WTC11 (cell line): ENCODE measurements around the gene NRXN3. TPM values are rescaled to one million over a fixed set of nuclear protein-coding genes. Genes with fewer than 3 reads are reported as not detected.
A peak's percentile ranks its signal among the peaks of the same experiment; 100 is the strongest.

Experiments used
- ATAC-seq: fragments of 200-7000 bp; cut with Tn5 transposase; 2 replicates; pipeline ENCODE4 v1.10.0; 2021; ENCODE audit warnings: mild to moderate bottlenecking, moderate library complexity
- CTCF ChIA-PET: fragments of 300-600 bp; sonication (Branson Sonifier 250); formaldehyde crosslinking; loops from one replicate; lab custom pipeline; 2021; ENCODE audit warnings: antibody characterized with exemption; lab: Charles Lee
- POLR2A ChIA-PET: fragments of 350-600 bp; sonication (Branson Sonifier 250); formaldehyde crosslinking; loops from one replicate; lab custom pipeline; 2021; ENCODE audit warnings: antibody characterized with exemption; lab: Charles Lee
- DNase-seq: peaks from one replicate; pipeline ENCODE4 v3.0.0; 2021; ENCODE audit warnings: low spot score
- H3K27ac Mint-ChIP-seq: 2 replicates; pipeline ENCODE4 v1.8.0; 2021; ENCODE audit warnings: mixed read lengths
- H3K27me3 Mint-ChIP-seq: 2 replicates; pipeline ENCODE4 v1.8.0; 2021; ENCODE audit warnings: low read depth, mild to moderate bottlenecking, moderate library complexity, mixed read lengths
- H3K36me3 Mint-ChIP-seq: 2 replicates; pipeline ENCODE4 v1.8.0; 2021; ENCODE audit warnings: mixed read lengths
- H3K4me1 Mint-ChIP-seq: 2 replicates; pipeline ENCODE4 v1.8.0; 2022; ENCODE audit warnings: mixed read lengths
- H3K4me3 Mint-ChIP-seq: 2 replicates; pipeline ENCODE4 v1.8.0; 2021; ENCODE audit warnings: mild to moderate bottlenecking, moderate library complexity, mixed read lengths
- H3K9me3 Mint-ChIP-seq: 2 replicates; pipeline ENCODE4 v1.8.0; 2021; ENCODE audit warnings: mixed read lengths
- ATF1 ChIP-seq: sonication (generic); formaldehyde crosslinking; IDR thresholded peaks from 2 replicates; pipeline ENCODE4 v1.8.1; 2023; ENCODE audit warnings: mild to moderate bottlenecking, moderate library complexity, missing genetic modification reagents
- ATF2 ChIP-seq: sonication (generic); formaldehyde crosslinking; IDR thresholded peaks from 2 replicates; pipeline ENCODE4 v1.8.1; 2022; ENCODE audit warnings: low read depth, missing genetic modification reagents, borderline replicate concordance
- ATF3 ChIP-seq: sonication (generic); formaldehyde crosslinking; conservative IDR thresholded peaks from 2 replicates; pipeline ENCODE4 v1.8.1; 2022; ENCODE audit warnings: mild to moderate bottlenecking, missing genetic modification reagents
- CREB1 ChIP-seq: sonication (generic); formaldehyde crosslinking; IDR thresholded peaks from 2 replicates; pipeline ENCODE4 v1.8.0; 2023; ENCODE audit warnings: mild to moderate bottlenecking, missing genetic modification reagents
- EMX1 ChIP-seq: fragments of 250-450 bp; sonication (Bioruptor Pico); IDR thresholded peaks from 2 replicates; pipeline ENCODE4 v1.8.0; 2021; ENCODE audit warnings: mild to moderate bottlenecking
- ETV6 ChIP-seq: sonication (generic); formaldehyde crosslinking; IDR thresholded peaks from 2 replicates; pipeline ENCODE4 v1.8.1; 2022; ENCODE audit warnings: mild to moderate bottlenecking, missing genetic modification reagents
- FOXK1 ChIP-seq: sonication (generic); formaldehyde crosslinking; IDR thresholded peaks from 2 replicates; pipeline ENCODE4 v1.8.0; 2022; ENCODE audit warnings: mild to moderate bottlenecking, moderate library complexity, missing genetic modification reagents
- FOXP1 ChIP-seq: sonication (generic); formaldehyde crosslinking; IDR thresholded peaks from 2 replicates; pipeline ENCODE4 v1.8.0; 2022; ENCODE audit warnings: missing genetic modification reagents, mild to moderate bottlenecking, moderate library complexity, borderline replicate concordance
- GABPB1 ChIP-seq: sonication (generic); formaldehyde crosslinking; IDR thresholded peaks from 2 replicates; pipeline ENCODE4 v1.8.1; 2023; ENCODE audit warnings: mild to moderate bottlenecking, missing genetic modification reagents
- GTF2I ChIP-seq: fragments of 250-450 bp; sonication (Bioruptor Pico); conservative IDR thresholded peaks from 2 replicates; pipeline ENCODE4 v1.4.0; 2021; ENCODE audit warnings: mild to moderate bottlenecking
- IRF2 ChIP-seq: sonication (generic); formaldehyde crosslinking; IDR thresholded peaks from 2 replicates; pipeline ENCODE4 v1.8.0; 2022; ENCODE audit warnings: low read depth, missing genetic modification reagents, borderline replicate concordance
- JAZF1 ChIP-seq: fragments of 250-450 bp; sonication (Bioruptor Pico); IDR thresholded peaks from 2 replicates; pipeline ENCODE4 v1.9.0; 2021; ENCODE audit warnings: moderate library complexity, mild to moderate bottlenecking, inconsistent platforms
- MXD4 ChIP-seq: fragments of 250-450 bp; sonication (Bioruptor Pico); IDR thresholded peaks from 2 replicates; pipeline ENCODE4 v1.8.0; 2021; ENCODE audit warnings: mild to moderate bottlenecking, moderate library complexity, borderline replicate concordance
- NFE2L1 ChIP-seq: sonication (generic); formaldehyde crosslinking; IDR thresholded peaks from 2 replicates; pipeline ENCODE4 v1.8.1; 2023; ENCODE audit warnings: missing genetic modification reagents
- NFYB ChIP-seq: sonication (generic); formaldehyde crosslinking; conservative IDR thresholded peaks from 2 replicates; pipeline ENCODE4 v1.8.0; 2022; ENCODE audit warnings: low read depth, missing genetic modification reagents
- NR2C2 ChIP-seq: sonication (generic); formaldehyde crosslinking; IDR thresholded peaks from 2 replicates; pipeline ENCODE4 v1.8.0; 2022; ENCODE audit warnings: mild to moderate bottlenecking, missing genetic modification reagents
- RELA ChIP-seq: sonication (generic); formaldehyde crosslinking; IDR thresholded peaks from 2 replicates; pipeline ENCODE4 v1.8.1; 2022; ENCODE audit warnings: missing genetic modification reagents, mild to moderate bottlenecking, borderline replicate concordance
- TCF7 ChIP-seq: sonication (generic); formaldehyde crosslinking; IDR thresholded peaks from 2 replicates; pipeline ENCODE4 v1.8.0; 2022; ENCODE audit warnings: mild to moderate bottlenecking, low read depth, missing genetic modification reagents, moderate library complexity
- TEAD1 ChIP-seq: sonication (generic); formaldehyde crosslinking; IDR thresholded peaks from 2 replicates; pipeline ENCODE4 v1.8.0; 2022; ENCODE audit warnings: mild to moderate bottlenecking, missing genetic modification reagents
- ZNF232 ChIP-seq: sonication (generic); formaldehyde crosslinking; IDR thresholded peaks from 2 replicates; pipeline ENCODE4 v1.8.0; 2022; ENCODE audit warnings: mild to moderate bottlenecking, missing genetic modification reagents
- ZNF396 ChIP-seq: fragments of 250-450 bp; sonication (Bioruptor Pico); IDR thresholded peaks from 2 replicates; pipeline ENCODE4 v1.8.0; 2021; ENCODE audit warnings: mild to moderate bottlenecking, moderate library complexity, borderline replicate concordance
- ZNF423 ChIP-seq: fragments of 250-450 bp; sonication (Bioruptor Pico); IDR thresholded peaks from 2 replicates; pipeline ENCODE4 v2.1.2; 2022; ENCODE audit warnings: mild to moderate bottlenecking, moderate library complexity
- total RNA-seq: library from RNA; stranded (reverse); gene quantifications from 3 replicates; pipeline ENCODE4 v1.2.3, GENCODE V29; 2021
- TF ChIP-seq, protein P1 (sequence below): fragments of 200-600 bp; IDR thresholded peaks from 2 replicates; pipeline ENCODE4 v1.8.0; 2022; ENCODE audit warnings: antibody characterized with exemption
- TF ChIP-seq, protein P2 (sequence below): sonication (generic); formaldehyde crosslinking; IDR thresholded peaks from 2 replicates; pipeline ENCODE4 v1.8.1; 2022; ENCODE audit warnings: mild to moderate bottlenecking, missing genetic modification reagents, moderate library complexity, borderline replicate concordance
- TF ChIP-seq, protein P3 (sequence below): sonication (generic); formaldehyde crosslinking; IDR thresholded peaks from 2 replicates; pipeline ENCODE4 v1.8.1; 2022; ENCODE audit warnings: mild to moderate bottlenecking, moderate library complexity, missing genetic modification reagents
- TF ChIP-seq, protein P4 (sequence below): sonication (generic); formaldehyde crosslinking; IDR thresholded peaks from 2 replicates; pipeline ENCODE4 v1.8.1; 2023; ENCODE audit warnings: mild to moderate bottlenecking, missing genetic modification reagents, moderate library complexity

NRXN3 gene
- total RNA-seq, 1 experiment from 2014 or later: 3.0 TPM

- no peak overlapping the region for H3K27ac Mint-ChIP-seq
- ChIA-PET CTCF (no interaction called here), POLR2A (no interaction called here)
- H3K4me1 Mint-ChIP-seq: peaks cover 18% of the 10 kb centered on the region
- ATAC-seq (peak; percentile 99), DNase-seq (peak; percentile 78)
- no peaks in the 10 kb centered on the region for H3K36me3 Mint-ChIP-seq
- no peak overlapping the region for H3K4me3 Mint-ChIP-seq
- no peaks in the 10 kb centered on the region for H3K27me3 Mint-ChIP-seq
- TF ChIP-seq ATF3 (CRISPR knock-in tag) (no peak), ZNF396 (CRISPR knock-in tag) (no peak)
- TF ChIP-seq, protein P1, sequence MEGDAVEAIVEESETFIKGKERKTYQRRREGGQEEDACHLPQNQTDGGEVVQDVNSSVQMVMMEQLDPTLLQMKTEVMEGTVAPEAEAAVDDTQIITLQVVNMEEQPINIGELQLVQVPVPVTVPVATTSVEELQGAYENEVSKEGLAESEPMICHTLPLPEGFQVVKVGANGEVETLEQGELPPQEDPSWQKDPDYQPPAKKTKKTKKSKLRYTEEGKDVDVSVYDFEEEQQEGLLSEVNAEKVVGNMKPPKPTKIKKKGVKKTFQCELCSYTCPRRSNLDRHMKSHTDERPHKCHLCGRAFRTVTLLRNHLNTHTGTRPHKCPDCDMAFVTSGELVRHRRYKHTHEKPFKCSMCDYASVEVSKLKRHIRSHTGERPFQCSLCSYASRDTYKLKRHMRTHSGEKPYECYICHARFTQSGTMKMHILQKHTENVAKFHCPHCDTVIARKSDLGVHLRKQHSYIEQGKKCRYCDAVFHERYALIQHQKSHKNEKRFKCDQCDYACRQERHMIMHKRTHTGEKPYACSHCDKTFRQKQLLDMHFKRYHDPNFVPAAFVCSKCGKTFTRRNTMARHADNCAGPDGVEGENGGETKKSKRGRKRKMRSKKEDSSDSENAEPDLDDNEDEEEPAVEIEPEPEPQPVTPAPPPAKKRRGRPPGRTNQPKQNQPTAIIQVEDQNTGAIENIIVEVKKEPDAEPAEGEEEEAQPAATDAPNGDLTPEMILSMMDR: peak; percentile 51; the same call in 1 of the 2 replicates
- TF ChIP-seq, all 79 proteins: peak for 1
- no peaks in the 10 kb centered on the region for H3K9me3 Mint-ChIP-seq
Measured at GRCh38 chr14:78836777-78837176, 666.6 kb downstream of the NRXN3 start.

GRCh38 chr14:78838959-78839358, 668.8 kb downstream of the NRXN3 start:
- ATAC-seq (no peak), DNase-seq (no peak)
- TF ChIP-seq RELA (CRISPR knock-in tag) (no peak), ATF3 (CRISPR knock-in tag) (no peak), MXD4 (CRISPR knock-in tag) (no peak), JAZF1 (no peak), EMX1 (CRISPR knock-in tag) (no peak), NR2C2 (CRISPR knock-in tag) (no peak), GTF2I (CRISPR knock-in tag) (no peak), ZNF423 (CRISPR knock-in tag) (no peak), TEAD1 (CRISPR knock-in tag) (no peak), ZNF232 (no peak), GABPB1 (no peak), NFE2L1 (CRISPR knock-in tag) (no peak), ATF2 (no peak)
- TF ChIP-seq, protein P2, sequence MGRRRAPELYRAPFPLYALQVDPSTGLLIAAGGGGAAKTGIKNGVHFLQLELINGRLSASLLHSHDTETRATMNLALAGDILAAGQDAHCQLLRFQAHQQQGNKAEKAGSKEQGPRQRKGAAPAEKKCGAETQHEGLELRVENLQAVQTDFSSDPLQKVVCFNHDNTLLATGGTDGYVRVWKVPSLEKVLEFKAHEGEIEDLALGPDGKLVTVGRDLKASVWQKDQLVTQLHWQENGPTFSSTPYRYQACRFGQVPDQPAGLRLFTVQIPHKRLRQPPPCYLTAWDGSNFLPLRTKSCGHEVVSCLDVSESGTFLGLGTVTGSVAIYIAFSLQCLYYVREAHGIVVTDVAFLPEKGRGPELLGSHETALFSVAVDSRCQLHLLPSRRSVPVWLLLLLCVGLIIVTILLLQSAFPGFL: no peak
- TF ChIP-seq, protein P3, sequence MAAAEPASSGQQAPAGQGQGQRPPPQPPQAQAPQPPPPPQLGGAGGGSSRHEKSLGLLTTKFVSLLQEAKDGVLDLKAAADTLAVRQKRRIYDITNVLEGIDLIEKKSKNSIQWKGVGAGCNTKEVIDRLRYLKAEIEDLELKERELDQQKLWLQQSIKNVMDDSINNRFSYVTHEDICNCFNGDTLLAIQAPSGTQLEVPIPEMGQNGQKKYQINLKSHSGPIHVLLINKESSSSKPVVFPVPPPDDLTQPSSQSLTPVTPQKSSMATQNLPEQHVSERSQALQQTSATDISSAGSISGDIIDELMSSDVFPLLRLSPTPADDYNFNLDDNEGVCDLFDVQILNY (CRISPR knock-in tag): no peak
- Mint-ChIP-seq H3K9me3 (peaks cover 15% of the 10 kb centered on the region), H3K4me1 (peaks cover 14% of the 10 kb centered on the region), H3K27me3 (peaks cover 4% of the 10 kb centered on the region), H3K27ac (no peak overlapping the region), H3K4me3 (no peak overlapping the region), H3K36me3 (peaks cover 18% of the 10 kb centered on the region)
- CTCF ChIA-PET: interaction anchor here (0.9 to 1.4 kb wide), 3 partner anchors 8 to 273 kb away, joined by 3 to 4 read pairs (median 4); no protein-coding TSS in a partner anchor
- POLR2A ChIA-PET: no interaction called here

GRCh38 chr14:78840898-78841297, 670.7 kb downstream of the NRXN3 start:
- Mint-ChIP-seq H3K4me3 (no peak overlapping the region), H3K4me1 (peaks cover 9% of the 10 kb centered on the region; the same call in 1 of the 2 replicates), H3K9me3 (peaks cover 18% of the 10 kb centered on the region), H3K27me3 (peaks cover 4% of the 10 kb centered on the region), H3K27ac (no peak overlapping the region), H3K36me3 (peaks cover 21% of the 10 kb centered on the region)
- ChIA-PET POLR2A (no interaction called here), CTCF (no interaction called here)
- no peak for ATAC-seq
- no peak for DNase-seq
- TF ChIP-seq CREB1 (CRISPR knock-in tag): no peak
- no peak for TF ChIP-seq NFYB
- TF ChIP-seq, protein P4, sequence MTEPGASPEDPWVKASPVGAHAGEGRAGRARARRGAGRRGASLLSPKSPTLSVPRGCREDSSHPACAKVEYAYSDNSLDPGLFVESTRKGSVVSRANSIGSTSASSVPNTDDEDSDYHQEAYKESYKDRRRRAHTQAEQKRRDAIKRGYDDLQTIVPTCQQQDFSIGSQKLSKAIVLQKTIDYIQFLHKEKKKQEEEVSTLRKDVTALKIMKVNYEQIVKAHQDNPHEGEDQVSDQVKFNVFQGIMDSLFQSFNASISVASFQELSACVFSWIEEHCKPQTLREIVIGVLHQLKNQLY (CRISPR knock-in tag): no peak
- TF ChIP-seq ATF1: no peak
- no peak for TF ChIP-seq IRF2 (CRISPR knock-in tag)
- no peak for TF ChIP-seq EMX1 (CRISPR knock-in tag)
- TF ChIP-seq TCF7 (CRISPR knock-in tag): no peak
- TF ChIP-seq FOXK1 (CRISPR knock-in tag): no peak
- TF ChIP-seq, protein P3 (CRISPR knock-in tag): no peak
- TF ChIP-seq RELA (CRISPR knock-in tag): no peak
- TF ChIP-seq ETV6: no peak
- no peak for TF ChIP-seq GTF2I (CRISPR knock-in tag)
- TF ChIP-seq FOXP1 (CRISPR knock-in tag): no peak
